H9 (cell line): ENCODE measurements around the gene SNX27. TPM values are rescaled to one million over a fixed set of nuclear protein-coding genes. Genes with fewer than 3 reads are reported as not detected.

Source experiments
- DNase-seq: peaks from one replicate; pipeline ENCODE4 v3.0.0-alpha.2; 2017
- H2AFZ ChIP-seq: one replicate; pipeline ENCODE4 v1.6.1; 2013; ENCODE audit warnings: mild to moderate bottlenecking, low read length, control low read depth, moderate library complexity
- H2AK5ac ChIP-seq: 2 replicates; pipeline ENCODE4 v1.6.1; 2013; ENCODE audit warnings: low read length, control low read depth, mixed read lengths; ENCODE audit not compliant: insufficient read length
- H2BK120ac ChIP-seq: one replicate; pipeline ENCODE4 v1.6.1; 2013; ENCODE audit warnings: low read depth, mild to moderate bottlenecking, low read length, control low read depth, inconsistent platforms; ENCODE audit not compliant: poor library complexity, severe bottlenecking
- H2BK12ac ChIP-seq: 2 replicates; pipeline ENCODE4 v1.6.1; 2013; ENCODE audit warnings: low read length, control low read depth, mixed read lengths, low read depth; ENCODE audit not compliant: insufficient read length
- H2BK15ac ChIP-seq: 2 replicates; pipeline ENCODE4 v1.6.1; 2013; ENCODE audit warnings: low read depth, low read length, control low read depth
- H2BK20ac ChIP-seq: one replicate; pipeline ENCODE4 v1.6.1; 2013; ENCODE audit warnings: low read depth, mild to moderate bottlenecking, low read length, control low read depth, inconsistent platforms; ENCODE audit not compliant: poor library complexity, severe bottlenecking
- H2BK5ac ChIP-seq: 2 replicates; pipeline ENCODE4 v1.6.1; 2013; ENCODE audit warnings: low read length, control low read depth, mixed read lengths; ENCODE audit not compliant: insufficient read length
- H3K14ac ChIP-seq: 2 replicates; pipeline ENCODE4 v1.6.1; 2013; ENCODE audit warnings: low read length, control low read depth; ENCODE audit not compliant: insufficient read depth
- H3K18ac ChIP-seq: 2 replicates; pipeline ENCODE4 v1.6.1; 2013; ENCODE audit warnings: low read depth, mild to moderate bottlenecking, mixed read lengths, low read length, control low read depth; ENCODE audit not compliant: insufficient read length
- H3K23ac ChIP-seq: 2 replicates; pipeline ENCODE4 v1.6.1; 2013; ENCODE audit warnings: low read length, control low read depth, mixed read lengths, low read depth; ENCODE audit not compliant: insufficient read length
- H3K23me2 ChIP-seq: 2 replicates; pipeline ENCODE4 v1.6.1; 2013; ENCODE audit warnings: low read depth, mild to moderate bottlenecking, mixed read lengths, low read length, control low read depth; ENCODE audit not compliant: insufficient read length, poor library complexity, severe bottlenecking
- H3K27ac ChIP-seq: 2 replicates; pipeline ENCODE4 v1.5.1; 2013; ENCODE audit warnings: low read length, control low read depth, mixed read lengths, low read depth; ENCODE audit not compliant: insufficient read length
- H3K27me3 ChIP-seq: 2 replicates; pipeline ENCODE4 v1.6.1; 2013; ENCODE audit warnings: low read length, control low read depth, inconsistent platforms; ENCODE audit not compliant: insufficient read depth
- H3K4ac ChIP-seq: 2 replicates; pipeline ENCODE4 v1.6.1; 2013; ENCODE audit warnings: low read depth, mild to moderate bottlenecking, control low read depth, inconsistent platforms, low read length, moderate library complexity
- H3K4me1 ChIP-seq: 2 replicates; pipeline ENCODE4 v1.6.1; 2013; ENCODE audit warnings: low read length, control low read depth, inconsistent platforms; ENCODE audit not compliant: insufficient read depth
- H3K4me2 ChIP-seq: 2 replicates; pipeline ENCODE4 v1.6.1; 2013; ENCODE audit warnings: low read length, control low read depth, mixed read lengths; ENCODE audit not compliant: insufficient read length, insufficient read depth
- H3K56ac ChIP-seq: 2 replicates; pipeline ENCODE4 v1.6.1; 2013; ENCODE audit warnings: low read depth, mild to moderate bottlenecking, mixed read lengths, low read length, control low read depth; ENCODE audit not compliant: insufficient read length
- H3K79me1 ChIP-seq: 2 replicates; pipeline ENCODE4 v1.6.1; 2013; ENCODE audit warnings: low read depth, mild to moderate bottlenecking, moderate library complexity, low read length, control low read depth, inconsistent platforms; ENCODE audit not compliant: insufficient read depth, poor library complexity, severe bottlenecking
- H3K79me2 ChIP-seq: 2 replicates; pipeline ENCODE4 v1.6.1; 2013; ENCODE audit warnings: low read length, control low read depth, inconsistent platforms; ENCODE audit not compliant: insufficient read depth
- H3K9ac ChIP-seq: 2 replicates; pipeline ENCODE4 v1.6.1; 2013; ENCODE audit warnings: low read length, control low read depth, mixed read lengths; ENCODE audit not compliant: insufficient read length; ENCODE audit errors: extremely low read depth
- H3K9me3 ChIP-seq: one replicate; pipeline ENCODE4 v1.6.1; 2013; ENCODE audit warnings: low read depth, low read length, inconsistent platforms; ENCODE audit not compliant: control insufficient read depth
- H3T11ph ChIP-seq: one replicate; pipeline ENCODE4 v1.6.1; 2013; ENCODE audit warnings: mild to moderate bottlenecking, low read length, control low read depth, inconsistent platforms
- H4K20me1 ChIP-seq: one replicate; pipeline ENCODE4 v1.6.1; 2013; ENCODE audit not compliant: control insufficient read depth, insufficient read length, insufficient read depth
- H4K5ac ChIP-seq: 2 replicates; pipeline ENCODE4 v1.6.1; 2013; ENCODE audit warnings: low read depth, mild to moderate bottlenecking, mixed read lengths, low read length, control low read depth; ENCODE audit not compliant: insufficient read length
- H4K8ac ChIP-seq: replicated peaks from 2 replicates; pipeline ENCODE4 v1.6.1; 2013; ENCODE audit warnings: low read length, control low read depth, mixed read lengths, low read depth; ENCODE audit not compliant: insufficient read length
- H4K91ac ChIP-seq: 2 replicates; pipeline ENCODE4 v1.6.1; 2013; ENCODE audit warnings: low read depth, mild to moderate bottlenecking, moderate library complexity, mixed read lengths, low read length, control low read depth; ENCODE audit not compliant: insufficient read length
- H3K27ac Mint-ChIP-seq, 3 experiments: 2 replicates in 2 of 3; 3 replicates in 1 of 3; pipeline ENCODE4 v1.8.0; 2020 to 2021; ENCODE audit warnings: mixed read lengths in 3 of 3, mild to moderate bottlenecking in 1 of 3, moderate library complexity in 1 of 3
- H3K27me3 Mint-ChIP-seq: 2 replicates; pipeline ENCODE4 v1.8.0; 2021; ENCODE audit warnings: low read depth, mild to moderate bottlenecking, moderate library complexity, mixed read lengths
- H3K36me3 Mint-ChIP-seq, 3 experiments: 2 replicates in 2 of 3; 3 replicates in 1 of 3; pipeline ENCODE4 v1.8.0; 2020 to 2021; ENCODE audit warnings: low read depth in 3 of 3, mixed read lengths in 3 of 3; ENCODE audit not compliant: insufficient read depth in 1 of 3
- H3K4me1 Mint-ChIP-seq, 2 experiments: 2 replicates each; pipeline ENCODE4 v1.8.0; 2020; ENCODE audit warnings: mixed read lengths in 2 of 2
- H3K4me3 Mint-ChIP-seq, 2 experiments: 2 replicates in 1 of 2; 3 replicates in 1 of 2; pipeline ENCODE4 v1.8.0; 2020 to 2021; ENCODE audit warnings: mild to moderate bottlenecking in 2 of 2, mixed read lengths in 2 of 2, moderate library complexity in 1 of 2
- H3K9me3 Mint-ChIP-seq, 2 experiments: 2 replicates in 1 of 2; 3 replicates in 1 of 2; pipeline ENCODE4 v1.8.0; 2020; ENCODE audit warnings: mild to moderate bottlenecking in 2 of 2, mixed read lengths in 2 of 2, moderate library complexity in 1 of 2
- CTCF ChIP-seq: fragments of 200-600 bp; sonication (generic); conservative IDR thresholded peaks from 3 replicates; pipeline ENCODE4 v1.8.0; 2021; ENCODE audit warnings: antibody characterized with exemption, mild to moderate bottlenecking
- WGBS: extraction: QIAGEN DNeasy Blood & Tissue Kit; methylation state at CpG from one replicate; pipeline ENCODE4 v1.1.7; 2013; ENCODE audit warnings: missing lambda C conversion rate, low lambda C conversion rate, mixed read lengths; ENCODE audit not compliant: insufficient read length; ENCODE audit errors: extremely low coverage; 5-methylcytosine and 5-hydroxymethylcytosine counted together
- total RNA-seq: library from RNA; stranded (reverse); gene quantifications from 2 replicates; pipeline ENCODE4 v1.2.1, GENCODE V29; 2021

Gene SNX27
- total RNA-seq, 1 experiment from 2014 or later, result 48.9 TPM

- Histone ChIP-seq H3K14ac (no peak overlapping the region), H3K79me2 (no peaks in the 10 kb centered on the region)
- no peak overlapping the region for H3K27ac Mint-ChIP-seq
These were observed 61.6 kb downstream of the SNX27 start for GRCh38 chr1:151673407-151673806.

More at GRCh38 chr1:151673407-151673806, 61.6 kb downstream of the SNX27 start:
- H3K9me3 ChIP-seq, result no peaks in the 10 kb centered on the region
- H2BK120ac ChIP-seq, result no peak overlapping the region
- Mint-ChIP-seq H3K4me1 (peaks cover 0 to 5% of the 10 kb centered on the region in 2 experiments; a peak in 1 of 4 replicates), H3K9me3 (peaks cover 0 to 4% of the 10 kb centered on the region in 2 experiments; a peak in 2 of 5 replicates), H3K27me3 (no peaks in the 10 kb centered on the region), H3K36me3 (peaks cover 21 to 40% (median 33%) of the 10 kb centered on the region in 3 experiments), H3K4me3 (no peak overlapping the region)
- H2BK15ac ChIP-seq, result no peak overlapping the region
- H4K5ac ChIP-seq, result no peak overlapping the region
- no peak for TF ChIP-seq CTCF
- H3K18ac ChIP-seq, result no peak overlapping the region
- WGBS, result no CpG with 5 or more reads among the region's 1 CpG
- no peak overlapping the region for H3K4ac ChIP-seq
- no peak overlapping the region for H4K91ac ChIP-seq
- H2BK5ac ChIP-seq, result no peak overlapping the region
- no peak overlapping the region for H3K23ac ChIP-seq
- H4K20me1 ChIP-seq, result no peaks in the 10 kb centered on the region
- H2BK12ac ChIP-seq, result no peak overlapping the region
- H3K56ac ChIP-seq, result no peak overlapping the region
- no peak overlapping the region for H2BK20ac ChIP-seq
- H4K8ac ChIP-seq, result no peak overlapping the region
- no peak overlapping the region for H3K9ac ChIP-seq
- H3K27me3 ChIP-seq, result no peaks in the 10 kb centered on the region
- no peaks in the 10 kb centered on the region for H3K79me1 ChIP-seq
- H2AFZ ChIP-seq, result no peak overlapping the region
- no peaks in the 10 kb centered on the region for H3K23me2 ChIP-seq
- no peak overlapping the region for H3T11ph ChIP-seq
- no peak for DNase-seq
- no peaks in the 10 kb centered on the region for H3K4me1 ChIP-seq
- H3K4me2 ChIP-seq, result no peak overlapping the region
- H2AK5ac ChIP-seq, result no peak overlapping the region
- no peak overlapping the region for H3K27ac ChIP-seq
